ENCODE data around the gene SMOC2.

GRCh38 chr6:168536665-168537539, 95.9 kb downstream of the SMOC2 start:
- TF ChIP-seq CTCF (IDR thresholded peaks at IDR 0.05) = no peak
- TF ChIP-seq POLR2A (IDR thresholded peaks at IDR 0.05) = no peak
